Globus pallidus (tissue), 1 donor: ENCODE results near the gene LMNTD2.

Source experiments
- DNase-seq: peaks from one replicate; pipeline ENCODE4 v3.0.0-alpha.2; 2015; ENCODE audit warnings: low spot score

Gene LMNTD2

GRCh38 chr11:567629-568292 is 7.2 kb upstream of the LMNTD2 start:
- DNase-seq, result no peak

GRCh38 chr11:567011-567628 is 6.6 kb upstream of the LMNTD2 start:
- no peak for DNase-seq

- no peak for DNase-seq
Observed at GRCh38 chr11:565921-566509, 5.5 kb upstream of the LMNTD2 start.

- no peak for DNase-seq
Observed at GRCh38 chr11:563812-564578, 3.5 kb upstream of the LMNTD2 start.

- no peak for DNase-seq
Observed at GRCh38 chr11:563066-563811, 2.7 kb upstream of the LMNTD2 start.

GRCh38 chr11:562046-562645 is 1.6 kb upstream of the LMNTD2 start:
- DNase-seq, result no peak

- DNase-seq, result no peak
Observed at GRCh38 chr11:561148-562003, 838 bp upstream of the LMNTD2 start.

GRCh38 chr11:559712-560304 is 730 bp downstream of the LMNTD2 start:
- DNase-seq, result no peak

GRCh38 chr11:559020-559620 is 1.4 kb downstream of the LMNTD2 start:
- DNase-seq, result no peak

GRCh38 chr11:558503-558902 is 2.0 kb downstream of the LMNTD2 start:
- no peak for DNase-seq

- no peak for DNase-seq
Observed at GRCh38 chr11:557328-558132, 3.0 kb downstream of the LMNTD2 start.

GRCh38 chr11:556662-557256 is 3.8 kb downstream of the LMNTD2 start:
- DNase-seq, result no peak

- no peak for DNase-seq
Observed at GRCh38 chr11:555780-556661, 4.5 kb downstream of the LMNTD2 start.

- no peak for DNase-seq
Observed at GRCh38 chr11:555227-555779, 5.2 kb downstream of the LMNTD2 start.

- no peak for DNase-seq
Observed at GRCh38 chr11:554428-555226, 5.9 kb downstream of the LMNTD2 start.

- DNase-seq, result no peak
Observed at GRCh38 chr11:553988-554340, 6.6 kb downstream of the LMNTD2 start.
